Activated T-cell treated with anti-CD3 and anti-CD28 coated beads for 4 hours (primary cell): ENCODE measurements around the gene OGFR.

Experiments
- DNase-seq: peaks from one replicate; pipeline ENCODE4 v3.0.0-alpha.2; 2020

The OGFR gene

DNA sequence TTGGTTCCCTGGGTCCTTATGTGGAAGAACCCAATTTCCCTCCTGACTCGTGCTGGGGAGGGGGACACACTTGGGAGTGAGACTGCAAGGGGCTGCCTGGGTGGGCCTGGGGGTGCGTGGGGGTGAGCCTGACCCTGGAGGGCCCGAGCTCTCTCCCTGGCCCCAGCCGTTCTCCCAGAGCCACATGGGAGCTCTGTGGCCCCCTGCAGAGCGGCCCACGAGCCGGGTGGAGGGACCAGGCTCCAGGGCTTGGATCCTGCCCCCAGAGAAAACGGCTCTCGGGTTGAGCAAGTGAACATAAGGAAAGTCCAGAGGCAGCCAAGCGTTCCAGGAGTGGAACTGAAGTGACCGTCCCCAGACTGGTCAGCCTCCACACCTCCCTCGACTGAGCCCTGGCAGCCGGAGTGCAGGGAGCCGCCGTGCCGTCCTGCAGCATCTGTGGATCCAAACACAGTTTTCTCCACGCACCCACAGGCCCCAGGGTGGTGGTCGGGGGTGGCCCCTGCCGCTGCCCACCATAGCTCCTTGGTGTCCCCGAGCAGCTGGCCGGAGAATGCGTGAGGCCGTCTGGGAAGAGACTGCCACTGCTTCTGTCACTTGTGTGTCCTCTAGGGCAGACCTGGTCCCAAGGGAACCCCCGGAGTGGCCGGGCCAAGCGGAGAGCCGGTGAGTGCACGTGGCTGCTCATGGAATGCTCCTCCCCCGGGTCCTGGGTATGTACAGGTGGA lies 22.8 kb downstream of the OGFR start:
- DNase-seq, result no peak

- DNase-seq, result no peak
Observed at GRCh38 chr20:62828051-62828450, 23.4 kb downstream of the OGFR start.

DNA sequence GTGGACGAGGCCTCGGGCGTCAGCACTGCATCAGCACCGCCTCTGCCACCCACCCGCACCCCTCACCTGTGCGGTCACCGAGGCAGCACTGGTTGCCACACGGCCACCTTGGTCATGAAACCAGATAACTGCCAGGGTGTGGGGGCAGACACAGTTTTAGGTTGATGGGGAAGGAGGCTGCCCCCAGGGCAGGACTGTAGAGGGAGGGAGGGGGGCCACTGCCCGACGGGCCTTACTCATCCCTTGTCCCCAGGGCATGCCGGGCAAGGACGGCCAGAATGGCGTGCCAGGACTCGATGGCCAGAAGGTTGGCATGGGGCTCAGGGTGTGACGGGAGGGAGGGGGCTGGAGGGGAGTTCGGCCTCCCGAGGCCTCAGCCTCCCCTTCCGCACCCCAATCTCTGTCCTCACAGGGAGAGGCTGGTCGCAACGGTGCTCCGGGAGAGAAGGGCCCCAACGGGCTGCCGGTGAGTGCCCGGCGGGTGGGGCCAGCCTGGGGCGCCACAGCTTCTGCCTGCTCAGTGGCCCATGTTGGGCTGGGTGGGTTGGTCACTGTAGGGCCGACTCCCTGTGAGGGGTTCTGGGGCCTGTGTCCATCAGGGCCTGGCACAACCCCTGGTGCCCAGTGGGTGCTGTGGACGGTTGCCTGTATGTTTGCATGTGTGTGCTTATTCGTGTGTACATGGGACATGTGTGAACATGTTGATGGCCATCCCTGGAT lies 24.0 kb downstream of the OGFR start:
- DNase-seq, result no peak

DNA sequence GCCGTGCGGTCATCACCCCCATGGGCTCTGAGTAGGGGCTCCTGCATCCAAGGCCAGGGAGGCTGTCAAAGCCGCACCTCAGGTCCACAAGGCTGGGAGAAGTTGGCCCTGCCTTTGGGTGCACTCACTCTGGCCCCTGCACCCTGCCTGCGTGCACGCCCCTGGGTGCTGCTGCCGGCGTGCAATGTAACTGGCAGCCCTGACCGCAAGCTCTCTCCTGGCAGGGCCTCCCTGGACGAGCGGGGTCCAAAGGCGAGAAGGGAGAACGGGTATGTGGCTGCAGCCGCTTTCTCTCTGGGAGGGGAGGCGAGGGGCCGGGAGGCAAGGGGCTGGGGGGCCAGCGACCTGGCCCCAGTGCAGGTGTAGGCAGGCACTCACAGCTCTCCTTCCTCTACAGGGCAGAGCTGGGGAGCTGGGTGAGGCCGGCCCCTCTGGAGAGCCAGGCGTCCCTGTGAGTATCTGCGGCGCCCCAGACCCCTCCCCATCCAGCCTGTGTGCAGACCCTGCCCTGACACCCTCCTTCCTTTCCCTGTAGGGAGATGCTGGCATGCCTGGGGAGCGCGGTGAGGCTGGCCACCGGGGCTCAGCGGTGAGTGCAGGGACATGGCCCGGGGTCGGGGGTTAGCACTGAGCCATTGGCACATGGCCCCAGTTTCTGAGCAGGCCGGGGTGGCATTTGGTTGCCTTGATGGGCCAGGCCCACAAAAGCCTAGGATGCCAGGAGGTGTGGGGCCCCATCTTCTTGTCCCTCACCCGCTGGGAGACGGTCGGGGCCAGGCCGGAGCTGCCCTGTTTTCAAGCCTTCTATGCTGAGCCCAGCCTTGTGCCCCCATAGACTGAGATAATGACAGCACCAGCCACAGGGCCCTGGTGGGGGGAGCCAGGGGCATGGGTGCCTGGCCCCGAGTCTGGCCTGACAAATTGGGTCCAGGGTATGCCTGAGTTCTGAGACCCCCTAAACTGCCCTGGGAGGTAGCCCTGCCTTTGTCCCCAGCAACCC lies 24.9 kb downstream of the OGFR start:
- no peak for DNase-seq

- no peak for DNase-seq
Observed at GRCh38 chr20:62830251-62830650, 25.6 kb downstream of the OGFR start.

DNA sequence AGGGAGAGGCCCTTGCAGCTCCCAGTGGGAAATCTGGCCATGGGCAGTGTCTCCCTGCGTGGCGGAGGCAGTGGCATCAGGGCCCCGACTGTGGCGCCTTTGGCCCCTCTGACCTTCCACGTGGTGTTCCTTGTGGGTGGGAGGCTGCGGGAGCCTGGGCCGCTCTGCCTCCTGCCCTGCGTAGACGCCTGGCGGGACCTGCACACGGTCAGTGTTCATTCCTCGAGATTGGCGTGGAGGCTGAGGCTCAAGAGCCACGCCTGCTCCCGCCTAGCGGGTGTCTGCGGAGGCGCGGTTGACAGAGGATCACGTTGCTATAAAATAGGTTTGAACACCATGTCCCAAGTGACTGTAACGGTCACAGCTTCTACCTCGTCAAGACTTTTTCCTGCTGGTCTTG lies 26.2 kb downstream of the OGFR start:
- DNase-seq, result no peak

DNA sequence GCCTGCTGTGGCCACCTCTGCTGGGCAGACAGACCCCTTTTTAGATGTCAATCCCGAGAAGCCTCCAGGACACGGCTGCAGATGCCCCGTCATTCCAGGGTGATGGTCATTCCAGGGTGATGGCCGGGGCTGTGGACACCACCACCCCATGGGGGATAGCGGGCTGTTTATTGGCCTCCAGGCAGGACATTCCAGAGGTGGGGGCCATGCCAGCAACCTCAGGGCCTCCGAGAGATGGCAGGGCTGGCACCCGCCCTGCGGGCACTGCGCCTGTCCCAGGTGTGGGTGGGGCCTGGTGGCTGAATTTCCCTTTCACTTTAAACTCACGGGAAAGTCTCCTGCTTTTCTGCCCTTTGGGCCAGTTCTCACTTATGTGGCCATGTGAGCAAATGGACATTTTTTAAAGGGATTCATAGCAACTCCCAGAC lies 26.7 kb downstream of the OGFR start:
- no peak for DNase-seq

GRCh38 chr20:62831854-62832211 lies 27.2 kb downstream of the OGFR start:
- DNase-seq, result no peak

GRCh38 chr20:62832212-62832922 lies 27.7 kb downstream of the OGFR start:
- no peak for DNase-seq

DNA sequence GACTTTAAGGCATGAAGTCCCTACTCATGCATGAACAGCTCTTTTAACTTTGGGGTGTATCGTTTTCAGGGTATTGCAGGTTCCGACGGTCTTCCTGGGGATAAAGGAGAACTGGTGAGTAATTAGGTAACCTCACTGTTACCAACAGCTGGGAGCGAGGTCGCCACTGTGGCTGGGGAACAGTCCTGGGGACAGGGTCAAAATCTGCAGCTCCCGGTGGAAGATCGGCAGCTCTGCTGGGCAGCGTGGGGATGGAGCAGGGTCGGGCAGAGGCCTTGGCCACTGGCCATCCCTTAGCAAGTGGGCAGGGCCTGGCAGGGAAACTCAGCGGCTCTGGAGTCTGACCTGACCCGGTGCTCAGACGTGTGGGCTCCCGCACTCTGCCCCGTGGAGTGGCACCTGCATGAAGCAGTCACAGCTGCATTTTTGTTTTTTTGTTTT lies 28.3 kb downstream of the OGFR start:
- no peak for DNase-seq

- no peak for DNase-seq
Observed at GRCh38 chr20:62834967-62835730, 30.5 kb downstream of the OGFR start.

- DNase-seq, result no peak
Observed at GRCh38 chr20:62835931-62836861, 31.6 kb downstream of the OGFR start.

DNA sequence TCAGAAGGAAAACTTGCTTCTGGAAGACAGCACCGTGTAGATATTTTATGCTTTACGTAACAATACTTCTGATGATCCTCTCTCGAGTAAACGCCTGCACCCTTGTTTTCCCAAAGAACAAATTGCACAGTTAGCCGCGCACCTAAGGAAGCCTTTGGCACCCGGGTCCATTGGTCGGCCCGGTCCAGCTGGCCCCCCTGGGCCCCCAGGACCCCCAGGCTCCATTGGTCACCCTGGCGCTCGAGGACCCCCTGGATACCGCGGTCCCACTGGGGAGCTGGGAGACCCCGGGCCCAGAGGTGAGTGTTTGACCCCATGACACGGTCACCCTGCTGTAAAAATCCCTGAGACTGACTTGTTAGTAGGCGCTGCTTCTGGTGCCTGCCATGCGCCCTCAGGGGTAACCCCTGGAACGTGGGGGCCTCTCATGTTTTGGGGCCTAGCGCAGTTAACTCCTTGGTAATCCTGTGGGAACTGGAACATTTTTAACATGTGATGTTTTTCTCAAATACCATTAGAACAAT lies 32.4 kb downstream of the OGFR start:
- DNase-seq, result no peak

DNA sequence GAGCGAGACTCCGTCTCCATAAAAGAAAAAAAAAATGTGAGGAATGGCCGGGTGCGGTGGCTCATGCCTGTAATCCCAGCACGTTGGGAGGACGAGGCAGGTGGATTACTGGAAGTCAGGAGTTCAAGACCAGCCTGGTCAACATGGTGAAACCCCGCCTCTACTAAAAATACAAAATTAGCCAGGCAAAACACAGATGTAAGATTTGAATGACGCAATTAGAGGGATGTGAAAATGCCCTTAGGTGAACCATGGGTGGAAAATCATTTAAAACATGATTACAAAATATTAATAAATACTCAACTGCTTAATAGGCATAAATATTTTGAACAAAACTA lies 33.1 kb downstream of the OGFR start:
- DNase-seq, result no peak

DNA sequence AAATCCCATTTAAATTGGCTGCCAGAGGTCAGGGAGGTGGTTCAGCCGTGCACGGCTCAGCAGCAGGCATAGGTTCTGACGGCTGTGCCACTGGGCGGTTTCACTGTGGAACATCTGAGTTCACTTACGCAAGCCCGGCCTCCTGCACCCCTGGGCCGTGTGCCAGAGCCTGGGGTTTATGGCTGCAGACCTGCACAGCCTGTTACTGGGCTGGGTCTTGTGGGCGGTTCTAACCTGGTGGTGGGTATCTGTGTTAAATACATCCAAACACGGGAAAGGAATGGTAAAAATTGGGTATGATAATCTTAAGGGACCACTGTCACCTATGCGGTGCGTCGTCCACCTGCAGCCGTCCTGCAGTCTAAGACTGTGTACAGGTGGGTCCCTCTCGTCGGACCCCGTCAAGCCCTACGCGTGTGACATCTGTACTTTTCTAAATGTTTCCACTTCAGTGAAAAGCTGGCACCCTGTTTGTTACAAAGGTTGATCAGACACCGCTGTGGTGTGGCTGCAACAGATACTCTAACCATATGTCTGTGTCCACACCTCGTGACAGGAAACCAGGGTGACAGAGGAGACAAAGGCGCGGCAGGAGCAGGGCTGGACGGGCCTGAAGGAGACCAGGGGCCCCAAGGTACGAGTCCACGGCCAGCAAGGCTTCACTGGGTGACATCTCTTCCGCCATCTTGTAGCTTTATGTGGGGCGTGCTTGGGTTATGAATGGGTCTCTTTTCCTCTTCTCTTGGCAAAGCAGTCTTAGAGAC lies 33.7 kb downstream of the OGFR start:
- DNase-seq, result no peak

DNA sequence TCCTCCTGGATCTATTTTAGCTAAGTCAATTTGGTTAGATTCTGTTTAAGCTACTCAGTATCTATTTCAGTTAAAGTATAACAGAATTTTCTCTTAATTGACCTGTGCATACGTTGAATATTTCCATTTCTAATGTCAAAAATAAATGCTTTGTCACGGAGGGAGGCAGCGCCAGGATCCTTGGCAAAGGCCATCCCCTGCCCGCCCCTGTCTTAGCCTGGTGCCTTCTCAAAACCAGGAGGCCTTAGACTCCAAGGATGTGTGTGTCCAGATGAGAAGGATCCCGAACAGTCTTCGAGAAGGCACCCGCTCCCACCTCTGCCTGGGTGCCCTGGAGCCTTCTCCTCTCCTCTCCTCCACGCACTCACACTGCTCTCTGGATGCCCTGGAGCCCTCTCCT lies 34.6 kb downstream of the OGFR start:
- no peak for DNase-seq

DNA sequence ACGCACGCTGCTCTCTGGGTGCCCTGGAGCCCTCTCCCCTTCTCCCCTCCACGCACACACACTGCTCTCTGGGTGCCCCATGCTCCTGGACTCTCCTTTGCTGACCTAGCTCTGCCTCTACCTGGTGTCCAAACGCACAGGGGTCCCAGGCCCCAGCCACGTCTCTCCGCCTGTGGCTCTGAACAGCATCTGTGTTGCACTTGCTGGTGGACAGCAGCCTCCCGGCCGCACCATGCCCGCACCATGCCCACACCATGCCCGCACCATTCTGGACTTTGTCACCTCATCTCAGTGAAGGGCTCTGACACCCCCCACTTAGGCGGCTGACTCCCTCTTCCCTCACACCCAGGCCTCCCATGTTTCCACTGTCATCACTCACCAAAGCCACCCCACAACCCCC lies 35.2 kb downstream of the OGFR start:
- no peak for DNase-seq

DNA sequence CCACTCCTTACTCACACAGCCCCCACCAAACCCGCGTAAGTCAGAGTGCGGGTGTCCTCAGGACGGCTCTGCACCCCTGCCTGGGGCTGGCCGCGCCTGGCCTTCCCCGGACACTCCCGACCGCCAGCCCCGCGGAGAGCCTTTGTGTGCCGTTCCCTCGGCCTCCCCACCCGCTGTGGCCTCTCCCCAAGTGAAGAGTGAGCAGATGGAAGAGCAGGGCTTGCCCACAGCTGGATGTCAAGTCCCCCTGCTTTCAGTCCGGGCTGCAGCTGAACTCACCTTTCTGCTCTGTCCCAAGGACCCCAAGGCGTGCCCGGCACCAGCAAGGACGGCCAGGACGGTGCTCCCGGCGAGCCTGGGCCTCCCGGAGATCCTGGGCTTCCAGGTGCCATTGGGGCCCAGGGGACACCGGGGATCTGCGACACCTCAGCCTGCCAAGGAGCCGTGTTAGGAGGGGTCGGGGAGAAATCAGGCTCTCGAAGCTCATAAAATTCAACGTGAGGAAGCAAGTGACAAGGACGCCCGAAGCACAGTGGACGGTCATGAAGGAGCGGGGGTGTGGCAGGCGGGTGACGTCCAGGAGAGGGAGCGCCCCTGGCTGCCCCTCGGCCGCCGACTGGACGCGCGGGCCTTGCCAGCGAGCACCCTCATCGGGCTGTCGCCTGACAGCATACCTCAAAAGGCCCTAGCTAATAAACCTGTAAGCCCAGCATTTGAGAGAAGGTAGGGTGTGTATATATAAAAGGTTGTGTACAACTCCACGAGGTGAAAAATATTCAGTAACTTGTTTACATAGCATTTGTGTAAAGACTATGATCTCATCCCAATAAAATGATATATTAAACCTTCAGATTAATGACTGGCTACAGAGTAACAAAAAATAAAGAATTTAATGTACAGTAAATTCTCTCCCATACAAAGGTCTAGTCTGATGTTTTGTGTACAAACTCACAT lies 35.9 kb downstream of the OGFR start:
- DNase-seq, result no peak
